Osteocyte (in vitro differentiated cells): ENCODE measurements around the gene SLC39A11. TPM values are rescaled to one million over a fixed set of nuclear protein-coding genes. Genes with fewer than 3 reads are reported as not detected.

Experiments used
- DNase-seq: peaks from one replicate; pipeline ENCODE4 v3.0.0; 2021; ENCODE audit warnings: mixed read lengths; ENCODE audit not compliant: unreplicated experiment; ENCODE audit errors: extremely low spot score
- H3K27ac Mint-ChIP-seq: one replicate; pipeline ENCODE4 v1.8.0; 2021; ENCODE audit warnings: mild to moderate bottlenecking, mixed read lengths; ENCODE audit not compliant: unreplicated experiment
- H3K27me3 Mint-ChIP-seq: one replicate; pipeline ENCODE4 v1.8.0; 2021; ENCODE audit warnings: mixed read lengths; ENCODE audit not compliant: unreplicated experiment
- H3K36me3 Mint-ChIP-seq: one replicate; pipeline ENCODE4 v1.8.0; 2021; ENCODE audit warnings: mixed read lengths; ENCODE audit not compliant: unreplicated experiment
- H3K4me1 Mint-ChIP-seq: one replicate; pipeline ENCODE4 v1.8.0; 2021; ENCODE audit warnings: mixed read lengths; ENCODE audit not compliant: unreplicated experiment
- H3K4me3 Mint-ChIP-seq: one replicate; pipeline ENCODE4 v1.8.0; 2021; ENCODE audit warnings: mild to moderate bottlenecking, moderate library complexity, mixed read lengths; ENCODE audit not compliant: unreplicated experiment
- H3K9me3 Mint-ChIP-seq: one replicate; pipeline ENCODE4 v1.8.0; 2021; ENCODE audit warnings: mixed read lengths; ENCODE audit not compliant: unreplicated experiment
- CTCF ChIP-seq: fragments of 200-600 bp; sonication (generic); IDR thresholded peaks from 2 replicates; pipeline ENCODE4 v1.5.0; 2021; ENCODE audit warnings: antibody characterized with exemption, mild to moderate bottlenecking, moderate library complexity
- total RNA-seq: library from RNA; stranded (reverse); gene quantifications from 2 replicates; pipeline ENCODE4 v1.2.1, GENCODE V29; 2021

Gene SLC39A11
- total RNA-seq, 1 donor from 2014 or later: 50.2 TPM

- TF ChIP-seq CTCF: peak; percentile 97
- no peak overlapping the region for H3K4me3 Mint-ChIP-seq
- peak overlapping the region; percentile 2 for H3K27ac Mint-ChIP-seq
- H3K4me1 Mint-ChIP-seq: peaks cover 44% of the 10 kb centered on the region
- no peaks in the 10 kb centered on the region for H3K36me3 Mint-ChIP-seq
- no peaks in the 10 kb centered on the region for H3K9me3 Mint-ChIP-seq
- no peaks in the 10 kb centered on the region for H3K27me3 Mint-ChIP-seq
- no peak for DNase-seq
These were observed 366.9 kb downstream of the SLC39A11 start for GRCh38 chr17:72725433-72726068.

GRCh38 chr17:72724267-72724666, 368.2 kb downstream of the SLC39A11 start:
- Mint-ChIP-seq H3K36me3 (no peaks in the 10 kb centered on the region), H3K27me3 (no peaks in the 10 kb centered on the region), H3K4me3 (no peak overlapping the region), H3K27ac (peak overlapping the region; percentile 62), H3K9me3 (no peaks in the 10 kb centered on the region), H3K4me1 (peaks cover 51% of the 10 kb centered on the region)
- no peak for DNase-seq
- TF ChIP-seq CTCF: no peak

- DNase-seq: no peak
- Mint-ChIP-seq H3K4me3 (no peak overlapping the region), H3K27ac (peak overlapping the region; percentile 62), H3K4me1 (peaks cover 51% of the 10 kb centered on the region), H3K27me3 (no peaks in the 10 kb centered on the region), H3K9me3 (no peaks in the 10 kb centered on the region), H3K36me3 (no peaks in the 10 kb centered on the region)
- no peak for TF ChIP-seq CTCF
These were observed 368.8 kb downstream of the SLC39A11 start for GRCh38 chr17:72723711-72724110.

GRCh38 chr17:72720494-72720825, 372.0 kb downstream of the SLC39A11 start:
- TF ChIP-seq CTCF: no peak
- peaks cover 55% of the 10 kb centered on the region for H3K4me1 Mint-ChIP-seq
- H3K36me3 Mint-ChIP-seq: no peaks in the 10 kb centered on the region
- no peak overlapping the region for H3K4me3 Mint-ChIP-seq
- H3K9me3 Mint-ChIP-seq: no peaks in the 10 kb centered on the region
- no peak overlapping the region for H3K27ac Mint-ChIP-seq
- H3K27me3 Mint-ChIP-seq: no peaks in the 10 kb centered on the region
- DNase-seq: no peak

- no peaks in the 10 kb centered on the region for H3K27me3 Mint-ChIP-seq
- H3K4me1 Mint-ChIP-seq: peaks cover 56% of the 10 kb centered on the region
- TF ChIP-seq CTCF: no peak
- H3K36me3 Mint-ChIP-seq: peaks cover 2% of the 10 kb centered on the region
- H3K27ac Mint-ChIP-seq: peak overlapping the region; percentile 70
- no peak overlapping the region for H3K4me3 Mint-ChIP-seq
- H3K9me3 Mint-ChIP-seq: no peaks in the 10 kb centered on the region
- DNase-seq: no peak
These were observed 372.7 kb downstream of the SLC39A11 start for GRCh38 chr17:72719578-72720493.
